ENCODE results near the gene CNNM4. TPM values are rescaled to one million over a fixed set of nuclear protein-coding genes. Genes with fewer than 3 reads are reported as not detected.

CNNM4 gene
- total and polyA plus RNA-seq, 4 donors = 0.82 to 2.3 (median 2.1) TPM

- Histone ChIP-seq H3K27me3 (ENCODE audit: control insufficient read depth in 4 of 4, insufficient read depth in 4 of 4, low read length in 3 of 4) (no peaks in the 10 kb centered on the region), H3K27ac (ENCODE audit: low read depth in 1 of 2, low read length in 2 of 2) (peak overlapping the region in 1 of 2 donors; percentile 32), H3K9me3 (ENCODE audit: control insufficient read depth in 4 of 4, low read length in 3 of 4) (no peaks in the 10 kb centered on the region), H3K4me3 (ENCODE audit: low read depth in 1 of 3, low read length in 3 of 3) (no peak overlapping the region), H3K36me3 (ENCODE audit: control insufficient read depth in 4 of 4, insufficient read depth in 3 of 4, low read depth in 1 of 4, low read length in 3 of 4) (peaks cover 4 to 44% (median 30%) of the 10 kb centered on the region in 4 donors), H3K4me1 (ENCODE audit: control insufficient read depth in 4 of 4, insufficient read depth in 4 of 4, low read length in 3 of 4) (peaks cover 0 to 18% (median 13%) of the 10 kb centered on the region in 4 donors), H3K9ac (ENCODE audit: low read depth in 1 of 2, low read length in 2 of 2) (no peak overlapping the region)
- DNase-seq (ENCODE audit: low spot score) = no peak
- 63% methylated on average over 8 of the region's 8 CpGs for WGBS
- TF ChIP-seq RXRA (IDR thresholded peaks at IDR 0.05) (peak in 1 of 2 donors; percentile 8), ATF3 (IDR thresholded peaks at IDR 0.05) (no peak), SP1 (IDR thresholded peaks at IDR 0.05) (peak; percentile 14)
Observed at GRCh38 chr2:96734880-96735583, 25.7 kb upstream of the CNNM4 start.

GRCh38 chr2:96737251-96737650 is 23.5 kb upstream of the CNNM4 start:
- DNase-seq (ENCODE audit: low spot score) = no peak
- TF ChIP-seq YY1 (IDR thresholded peaks at IDR 0.05) (no peak), RXRA (IDR thresholded peaks at IDR 0.05) (no peak)
- H3K36me3 ChIP-seq (ENCODE audit: control insufficient read depth in 4 of 4, insufficient read depth in 3 of 4, low read depth in 1 of 4, low read length in 3 of 4) = peaks cover 3 to 26% (median 19%) of the 10 kb centered on the region in 4 donors
- 74% methylated on average over 2 of the region's 2 CpGs for WGBS
- H3K9me3 ChIP-seq (ENCODE audit: control insufficient read depth in 4 of 4, low read length in 3 of 4) = no peaks in the 10 kb centered on the region
- H3K4me3 ChIP-seq (ENCODE audit: low read depth in 1 of 3, low read length in 3 of 3) = no peak overlapping the region
- no peak overlapping the region for H3K9ac ChIP-seq (ENCODE audit: low read depth in 1 of 2, low read length in 2 of 2)
- H3K27me3 ChIP-seq (ENCODE audit: control insufficient read depth in 4 of 4, insufficient read depth in 4 of 4, low read length in 3 of 4) = no peaks in the 10 kb centered on the region
- no peak overlapping the region for H3K27ac ChIP-seq (ENCODE audit: low read depth in 1 of 2, low read length in 2 of 2)
- H3K4me1 ChIP-seq (ENCODE audit: control insufficient read depth in 4 of 4, insufficient read depth in 4 of 4, low read length in 3 of 4) = peaks cover 0 to 20% (median 16%) of the 10 kb centered on the region in 4 donors

GRCh38 chr2:96737831-96738230 is 22.9 kb upstream of the CNNM4 start:
- H3K4me3 ChIP-seq (ENCODE audit: low read depth in 1 of 3, low read length in 3 of 3) = no peak overlapping the region
- no peak for DNase-seq (ENCODE audit: low spot score)
- H3K27me3 ChIP-seq (ENCODE audit: control insufficient read depth in 4 of 4, insufficient read depth in 4 of 4, low read length in 3 of 4) = no peaks in the 10 kb centered on the region
- WGBS = 53% methylated on average over 2 of the region's 2 CpGs
- TF ChIP-seq, protein P1, sequence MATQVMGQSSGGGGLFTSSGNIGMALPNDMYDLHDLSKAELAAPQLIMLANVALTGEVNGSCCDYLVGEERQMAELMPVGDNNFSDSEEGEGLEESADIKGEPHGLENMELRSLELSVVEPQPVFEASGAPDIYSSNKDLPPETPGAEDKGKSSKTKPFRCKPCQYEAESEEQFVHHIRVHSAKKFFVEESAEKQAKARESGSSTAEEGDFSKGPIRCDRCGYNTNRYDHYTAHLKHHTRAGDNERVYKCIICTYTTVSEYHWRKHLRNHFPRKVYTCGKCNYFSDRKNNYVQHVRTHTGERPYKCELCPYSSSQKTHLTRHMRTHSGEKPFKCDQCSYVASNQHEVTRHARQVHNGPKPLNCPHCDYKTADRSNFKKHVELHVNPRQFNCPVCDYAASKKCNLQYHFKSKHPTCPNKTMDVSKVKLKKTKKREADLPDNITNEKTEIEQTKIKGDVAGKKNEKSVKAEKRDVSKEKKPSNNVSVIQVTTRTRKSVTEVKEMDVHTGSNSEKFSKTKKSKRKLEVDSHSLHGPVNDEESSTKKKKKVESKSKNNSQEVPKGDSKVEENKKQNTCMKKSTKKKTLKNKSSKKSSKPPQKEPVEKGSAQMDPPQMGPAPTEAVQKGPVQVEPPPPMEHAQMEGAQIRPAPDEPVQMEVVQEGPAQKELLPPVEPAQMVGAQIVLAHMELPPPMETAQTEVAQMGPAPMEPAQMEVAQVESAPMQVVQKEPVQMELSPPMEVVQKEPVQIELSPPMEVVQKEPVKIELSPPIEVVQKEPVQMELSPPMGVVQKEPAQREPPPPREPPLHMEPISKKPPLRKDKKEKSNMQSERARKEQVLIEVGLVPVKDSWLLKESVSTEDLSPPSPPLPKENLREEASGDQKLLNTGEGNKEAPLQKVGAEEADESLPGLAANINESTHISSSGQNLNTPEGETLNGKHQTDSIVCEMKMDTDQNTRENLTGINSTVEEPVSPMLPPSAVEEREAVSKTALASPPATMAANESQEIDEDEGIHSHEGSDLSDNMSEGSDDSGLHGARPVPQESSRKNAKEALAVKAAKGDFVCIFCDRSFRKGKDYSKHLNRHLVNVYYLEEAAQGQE (IDR thresholded peaks at IDR 0.05) = no peak
- TF ChIP-seq FOXA2 (IDR thresholded peaks at IDR 0.05) = peak; percentile 10
- peaks cover 0 to 20% (median 16%) of the 10 kb centered on the region in 4 donors for H3K4me1 ChIP-seq (ENCODE audit: control insufficient read depth in 4 of 4, insufficient read depth in 4 of 4, low read length in 3 of 4)
- H3K27ac ChIP-seq (ENCODE audit: low read depth in 1 of 2, low read length in 2 of 2) = no peak overlapping the region
- H3K9me3 ChIP-seq (ENCODE audit: control insufficient read depth in 4 of 4, low read length in 3 of 4) = no peaks in the 10 kb centered on the region
- H3K36me3 ChIP-seq (ENCODE audit: control insufficient read depth in 4 of 4, insufficient read depth in 3 of 4, low read depth in 1 of 4, low read length in 3 of 4) = peaks cover 2 to 23% (median 19%) of the 10 kb centered on the region in 4 donors
- no peak overlapping the region for H3K9ac ChIP-seq (ENCODE audit: low read depth in 1 of 2, low read length in 2 of 2)

DNA sequence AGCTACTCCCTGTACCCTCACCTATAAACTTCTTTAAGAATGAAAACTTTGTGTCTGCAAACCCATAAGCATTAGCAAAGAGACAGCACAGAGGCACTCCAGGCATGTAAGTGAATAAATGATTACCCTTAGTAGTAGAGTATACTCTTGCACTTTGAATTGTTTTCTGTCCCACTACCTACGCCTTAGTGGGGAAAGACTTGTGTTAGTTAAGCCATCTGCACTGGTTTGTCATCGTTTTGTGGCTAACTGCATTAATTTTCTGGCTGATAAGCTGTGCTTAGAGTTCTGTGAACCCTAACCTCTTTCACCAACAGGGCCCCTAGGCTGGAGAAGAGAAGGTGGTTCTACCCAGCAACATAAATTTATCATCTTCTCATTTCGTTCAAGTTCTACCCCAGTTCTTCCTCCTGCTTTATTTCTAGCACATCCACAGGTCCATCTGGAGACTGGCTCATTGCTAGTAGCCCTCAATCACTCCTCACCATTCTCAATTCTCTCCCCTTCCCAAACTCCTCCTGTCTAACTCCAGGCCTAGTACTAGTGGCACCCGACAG is 21.5 kb upstream of the CNNM4 start:
- WGBS = 10% methylated on average over 4 of the region's 4 CpGs
- Histone ChIP-seq H3K4me1 (ENCODE audit: control insufficient read depth in 4 of 4, insufficient read depth in 4 of 4, low read length in 3 of 4) (peaks cover 0 to 20% (median 16%) of the 10 kb centered on the region in 4 donors), H3K36me3 (ENCODE audit: control insufficient read depth in 4 of 4, insufficient read depth in 3 of 4, low read depth in 1 of 4, low read length in 3 of 4) (peaks cover 0 to 10% (median 6%) of the 10 kb centered on the region in 4 donors), H3K27ac (ENCODE audit: low read depth in 1 of 2, low read length in 2 of 2) (peak overlapping the region; percentile 80 to 84), H3K9ac (ENCODE audit: low read depth in 1 of 2, low read length in 2 of 2) (peak overlapping the region; percentile 51 to 95), H3K27me3 (ENCODE audit: control insufficient read depth in 4 of 4, insufficient read depth in 4 of 4, low read length in 3 of 4) (no peaks in the 10 kb centered on the region), H3K9me3 (ENCODE audit: control insufficient read depth in 4 of 4, low read length in 3 of 4) (no peaks in the 10 kb centered on the region), H3K4me3 (ENCODE audit: low read depth in 1 of 3, low read length in 3 of 3) (peak overlapping the region; percentile 79 to 99 (median 86))
- no peak for DNase-seq (ENCODE audit: low spot score)
- TF ChIP-seq JUND (IDR thresholded peaks at IDR 0.05) = no peak
- TF ChIP-seq YY1 (IDR thresholded peaks at IDR 0.05) = no peak
- TF ChIP-seq GABPA (IDR thresholded peaks at IDR 0.05 in 1 of 2, conservative IDR thresholded peaks at IDR 0.05 in 1 of 2) = no peak
- no peak for TF ChIP-seq RXRA (IDR thresholded peaks at IDR 0.05)
- TF ChIP-seq CTCF (IDR thresholded peaks at IDR 0.05; ENCODE audit: low read depth, low read length, missing input control) = no peak
- TF ChIP-seq FOXA1 (IDR thresholded peaks at IDR 0.05) = no peak
- TF ChIP-seq ZBTB33 (IDR thresholded peaks at IDR 0.05) = no peak
- TF ChIP-seq RAD21 (IDR thresholded peaks at IDR 0.05) = no peak
